ENCODE data around the gene FGF16.

GRCh38 chrX:77440330-77440729 is 6.9 kb upstream of the FGF16 start:
- TF ChIP-seq CTCF (IDR thresholded peaks at IDR 0.05; ENCODE audit: low read depth, low read length) (no peak), POLR2A (IDR thresholded peaks at IDR 0.05; ENCODE audit: extremely low read depth, insufficient read length) (no peak), MAX (IDR thresholded peaks at IDR 0.05; ENCODE audit: low read depth, low read length) (no peak), MYC (IDR thresholded peaks at IDR 0.05; ENCODE audit: low read depth, low read length) (no peak)
